Measurements from ENCODE around the gene SCARF2. TPM values are rescaled to one million over a fixed set of nuclear protein-coding genes. Genes with fewer than 3 reads are reported as not detected.
"Not testable (repeated sequence)": the region's sequence is repeated elsewhere in the genome, so short reads cannot be mapped to it uniquely, and the experiment has no call there.

SCARF2 gene
- total RNA-seq, 1 donor from 2014 or later = 88.8 TPM

DNA sequence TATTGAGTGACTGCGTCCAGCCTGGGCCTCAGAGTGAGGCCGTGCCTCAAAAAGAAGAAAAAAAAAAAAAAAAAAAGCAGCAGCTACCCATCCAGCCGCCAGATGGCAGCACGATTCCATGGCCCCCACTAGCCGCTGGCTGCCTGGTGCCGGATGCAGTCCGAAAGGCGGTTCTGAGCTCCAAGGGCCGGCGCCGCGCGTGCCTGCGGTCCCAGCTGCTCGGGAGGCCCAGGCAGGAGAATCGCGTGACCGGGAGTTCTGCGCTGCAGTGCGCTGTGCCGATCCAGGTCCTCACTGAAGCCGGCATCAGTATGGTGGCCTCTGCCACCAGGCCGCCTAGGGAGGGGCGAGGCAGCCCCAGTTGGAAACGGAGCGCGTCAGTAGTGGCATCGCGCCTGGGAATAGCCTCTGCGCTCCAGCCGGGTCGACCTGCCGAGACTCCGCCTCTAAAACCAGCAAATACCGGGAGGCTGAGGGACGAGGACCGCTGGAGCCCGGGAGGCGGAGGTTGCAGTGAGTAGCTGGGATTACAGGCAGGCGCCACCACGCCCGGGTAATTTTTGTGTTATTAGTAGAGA lies 19.3 kb downstream of the SCARF2 start:
- TF ChIP-seq, protein P1, sequence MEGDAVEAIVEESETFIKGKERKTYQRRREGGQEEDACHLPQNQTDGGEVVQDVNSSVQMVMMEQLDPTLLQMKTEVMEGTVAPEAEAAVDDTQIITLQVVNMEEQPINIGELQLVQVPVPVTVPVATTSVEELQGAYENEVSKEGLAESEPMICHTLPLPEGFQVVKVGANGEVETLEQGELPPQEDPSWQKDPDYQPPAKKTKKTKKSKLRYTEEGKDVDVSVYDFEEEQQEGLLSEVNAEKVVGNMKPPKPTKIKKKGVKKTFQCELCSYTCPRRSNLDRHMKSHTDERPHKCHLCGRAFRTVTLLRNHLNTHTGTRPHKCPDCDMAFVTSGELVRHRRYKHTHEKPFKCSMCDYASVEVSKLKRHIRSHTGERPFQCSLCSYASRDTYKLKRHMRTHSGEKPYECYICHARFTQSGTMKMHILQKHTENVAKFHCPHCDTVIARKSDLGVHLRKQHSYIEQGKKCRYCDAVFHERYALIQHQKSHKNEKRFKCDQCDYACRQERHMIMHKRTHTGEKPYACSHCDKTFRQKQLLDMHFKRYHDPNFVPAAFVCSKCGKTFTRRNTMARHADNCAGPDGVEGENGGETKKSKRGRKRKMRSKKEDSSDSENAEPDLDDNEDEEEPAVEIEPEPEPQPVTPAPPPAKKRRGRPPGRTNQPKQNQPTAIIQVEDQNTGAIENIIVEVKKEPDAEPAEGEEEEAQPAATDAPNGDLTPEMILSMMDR (IDR thresholded peaks at IDR 0.05) = peak; percentile 98
- Mint-ChIP-seq H3K4me1 (ENCODE audit: low read depth) (peaks cover 9% of the 10 kb centered on the region), H3K27me3 (ENCODE audit: low read depth) (no peaks in the 10 kb centered on the region), H3K9me3 (ENCODE audit: low read depth) (no peaks in the 10 kb centered on the region), H3K27ac (ENCODE audit: unreplicated experiment) (peak overlapping the region; percentile 64), H3K4me3 (ENCODE audit: unreplicated experiment) (peak overlapping the region; percentile 71), H3K36me3 (ENCODE audit: low read depth) (no peaks in the 10 kb centered on the region)
- peak; percentile 87 for DNase-seq (ENCODE audit: low spot score)

DNA sequence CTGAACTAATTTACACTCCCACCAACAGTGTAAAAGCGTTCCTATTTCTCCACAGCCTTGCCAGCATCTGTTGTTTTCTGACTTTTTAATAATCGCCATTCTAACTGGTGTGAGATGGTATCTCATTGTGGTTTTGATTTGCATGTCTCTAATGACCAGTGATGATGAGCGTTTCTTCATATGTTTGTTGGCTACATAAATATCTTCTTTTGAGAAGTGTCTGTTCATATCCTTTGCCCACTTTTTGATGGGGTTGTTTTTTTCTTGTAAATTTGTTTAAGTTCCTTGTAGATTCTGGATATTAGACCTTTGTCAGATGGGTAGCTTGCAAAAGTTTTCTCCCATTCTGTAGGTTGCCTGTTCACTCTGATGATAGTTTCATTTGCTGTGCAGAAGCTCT lies 21.9 kb downstream of the SCARF2 start:
- DNase-seq (ENCODE audit: low spot score); H3K27ac Mint-ChIP-seq (ENCODE audit: unreplicated experiment); H3K27me3 Mint-ChIP-seq (ENCODE audit: low read depth); H3K4me3 Mint-ChIP-seq (ENCODE audit: unreplicated experiment); H3K4me1 Mint-ChIP-seq (ENCODE audit: low read depth); H3K36me3 Mint-ChIP-seq (ENCODE audit: low read depth); H3K9me3 Mint-ChIP-seq (ENCODE audit: low read depth): not testable (repeated sequence)

DNA sequence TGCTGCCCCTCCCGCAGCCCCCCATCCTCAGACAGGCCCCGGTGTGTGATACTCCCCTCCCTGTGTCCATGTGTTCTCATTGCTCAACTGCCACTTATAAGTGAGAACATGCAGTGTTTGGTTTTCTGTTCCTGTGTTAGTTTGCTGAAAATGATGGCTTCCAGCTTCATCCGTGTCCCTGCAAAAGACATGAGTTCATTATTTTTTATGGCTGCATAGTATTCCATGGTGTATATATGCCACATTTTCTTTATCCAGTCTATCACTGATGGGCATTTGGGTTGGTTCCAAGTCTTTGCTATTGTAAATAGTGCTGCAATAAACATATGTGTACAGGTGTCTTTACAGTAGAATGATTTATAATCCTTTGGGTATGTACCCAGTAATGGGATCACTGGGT lies 22.4 kb downstream of the SCARF2 start:
- H3K4me3 Mint-ChIP-seq (ENCODE audit: unreplicated experiment); H3K4me1 Mint-ChIP-seq (ENCODE audit: low read depth); H3K36me3 Mint-ChIP-seq (ENCODE audit: low read depth); H3K27ac Mint-ChIP-seq (ENCODE audit: unreplicated experiment); H3K27me3 Mint-ChIP-seq (ENCODE audit: low read depth); H3K9me3 Mint-ChIP-seq (ENCODE audit: low read depth): not testable (repeated sequence)
- peak; percentile 46 for DNase-seq (ENCODE audit: low spot score)

DNA sequence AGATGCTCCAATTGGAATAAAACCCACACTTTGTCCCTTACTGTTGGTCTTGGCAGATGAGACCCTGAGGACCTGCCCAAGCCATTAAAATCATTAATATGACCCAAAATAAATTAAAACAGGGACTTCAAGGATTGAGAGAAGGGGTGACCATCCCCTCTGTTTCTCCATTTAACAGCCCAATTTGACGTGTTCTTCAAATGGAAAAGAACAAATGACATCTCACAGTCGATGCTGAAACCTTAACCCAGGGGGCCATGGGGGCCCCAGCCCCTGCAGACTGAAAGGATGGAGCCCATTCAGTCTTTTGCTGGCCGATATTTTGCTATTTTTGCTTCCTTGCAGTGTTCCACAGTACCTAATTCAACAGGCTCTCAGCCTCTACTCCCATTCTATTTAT lies 23.2 kb downstream of the SCARF2 start:
- H3K27me3 Mint-ChIP-seq (ENCODE audit: low read depth) = no peaks in the 10 kb centered on the region
- no peak for DNase-seq (ENCODE audit: low spot score)
- H3K4me3 Mint-ChIP-seq (ENCODE audit: unreplicated experiment) = no peak overlapping the region
- H3K9me3 Mint-ChIP-seq (ENCODE audit: low read depth) = no peaks in the 10 kb centered on the region
- TF ChIP-seq, protein P1 (IDR thresholded peaks at IDR 0.05) = no peak
- H3K36me3 Mint-ChIP-seq (ENCODE audit: low read depth) = no peaks in the 10 kb centered on the region
- H3K27ac Mint-ChIP-seq (ENCODE audit: unreplicated experiment) = no peak overlapping the region
- peaks cover 9% of the 10 kb centered on the region for H3K4me1 Mint-ChIP-seq (ENCODE audit: low read depth)

DNA sequence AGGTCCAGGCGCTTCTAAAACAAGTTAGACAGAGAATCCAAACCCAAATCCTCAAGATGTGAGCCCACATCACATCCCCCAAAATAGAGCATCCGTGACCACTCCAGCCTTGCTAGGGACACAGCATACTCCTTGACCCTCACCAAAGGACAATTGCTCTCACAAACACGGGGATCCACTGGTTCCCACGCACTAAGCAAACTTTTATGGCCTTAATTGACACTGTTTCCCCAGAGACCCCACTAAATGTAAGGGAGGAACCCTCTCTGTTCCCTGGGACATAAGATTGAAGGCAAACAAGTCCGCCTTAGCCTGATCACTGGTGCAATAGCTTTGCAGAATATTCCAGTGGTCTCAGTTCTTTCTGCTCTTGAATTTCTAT lies 23.6 kb downstream of the SCARF2 start:
- no peak for DNase-seq (ENCODE audit: low spot score)
- Mint-ChIP-seq H3K9me3 (ENCODE audit: low read depth) (no peaks in the 10 kb centered on the region), H3K4me3 (ENCODE audit: unreplicated experiment) (no peak overlapping the region), H3K4me1 (ENCODE audit: low read depth) (peaks cover 9% of the 10 kb centered on the region), H3K27me3 (ENCODE audit: low read depth) (no peaks in the 10 kb centered on the region), H3K27ac (ENCODE audit: unreplicated experiment) (no peak overlapping the region), H3K36me3 (ENCODE audit: low read depth) (no peaks in the 10 kb centered on the region)
- TF ChIP-seq, protein P1 (IDR thresholded peaks at IDR 0.05) = no peak

DNA sequence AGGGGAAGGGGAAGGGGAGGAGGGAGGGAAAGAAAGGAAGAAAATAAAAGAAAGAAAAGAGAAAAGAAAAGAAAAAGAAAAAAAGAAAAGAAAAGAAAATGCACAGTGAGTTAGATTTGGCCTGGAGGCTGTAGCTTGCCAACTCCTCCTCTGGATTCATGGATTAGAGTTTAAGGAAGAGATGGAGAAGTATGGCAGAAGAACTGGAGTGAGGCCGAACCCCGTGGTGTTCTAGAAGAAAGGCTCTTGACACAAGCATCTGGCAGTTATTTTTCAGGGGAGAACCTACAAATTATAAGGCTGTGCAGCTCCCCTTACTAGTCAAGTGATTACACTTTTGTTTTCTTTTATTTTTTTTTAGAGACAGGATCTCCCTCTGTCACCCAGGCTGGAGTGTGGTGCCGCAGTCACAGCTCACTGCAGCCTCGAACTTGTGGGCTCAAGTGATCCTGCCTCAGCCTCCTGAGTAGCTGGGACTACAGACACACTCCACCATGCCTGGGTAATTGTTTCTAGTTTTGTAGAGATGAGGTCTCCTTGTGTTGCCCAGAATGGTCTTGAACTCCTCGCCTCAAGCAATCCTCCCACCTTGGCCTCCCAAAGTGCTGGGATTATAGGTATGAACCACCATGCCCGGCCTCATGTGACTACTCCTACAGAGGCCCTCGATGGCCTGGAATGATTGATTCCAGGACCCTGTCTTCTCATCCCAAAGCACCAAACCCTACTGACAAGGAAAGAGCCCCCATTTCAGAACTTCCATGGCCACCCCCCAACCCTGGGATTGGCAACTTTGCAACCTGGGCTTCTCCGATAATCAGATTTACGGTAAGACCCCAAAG lies 24.2 kb downstream of the SCARF2 start:
- Mint-ChIP-seq H3K4me3 (ENCODE audit: unreplicated experiment) (no peak overlapping the region), H3K9me3 (ENCODE audit: low read depth) (no peaks in the 10 kb centered on the region), H3K27ac (ENCODE audit: unreplicated experiment) (no peak overlapping the region), H3K4me1 (ENCODE audit: low read depth) (peaks cover 9% of the 10 kb centered on the region), H3K36me3 (ENCODE audit: low read depth) (peaks cover 2% of the 10 kb centered on the region), H3K27me3 (ENCODE audit: low read depth) (no peaks in the 10 kb centered on the region)
- DNase-seq (ENCODE audit: low spot score) = peak; percentile 36
- TF ChIP-seq, protein P1 (IDR thresholded peaks at IDR 0.05) = no peak

All from chondrocyte (in vitro differentiated cells).